Mucosa of stomach (tissue), 1 donor: ENCODE results near the gene ACMSD.
"Not testable (repeated sequence)": the region's sequence is repeated elsewhere in the genome, so short reads cannot be mapped to it uniquely, and the experiment has no call there.

Experiments used
- H3K27me3 ChIP-seq: one replicate; pipeline ENCODE4 v1.7.0; 2013; ENCODE audit warnings: mild to moderate bottlenecking, low read length; ENCODE audit not compliant: control insufficient read depth, insufficient read depth
- H3K36me3 ChIP-seq: one replicate; pipeline ENCODE4 v1.7.0; 2013; ENCODE audit warnings: low read length; ENCODE audit not compliant: control insufficient read depth, insufficient read depth
- H3K4me1 ChIP-seq: one replicate; pipeline ENCODE4 v1.7.0; 2013; ENCODE audit warnings: mild to moderate bottlenecking, low read length; ENCODE audit not compliant: control insufficient read depth, insufficient read depth
- H3K4me3 ChIP-seq: one replicate; pipeline ENCODE4 v1.7.0; 2013; ENCODE audit warnings: low read length
- H3K9ac ChIP-seq: one replicate; pipeline ENCODE4 v1.7.0; 2013; ENCODE audit warnings: mild to moderate bottlenecking, low read length, moderate library complexity
- H3K9me3 ChIP-seq: one replicate; pipeline ENCODE4 v1.7.0; 2013; ENCODE audit warnings: mild to moderate bottlenecking, low read length, moderate library complexity; ENCODE audit not compliant: control insufficient read depth
- donor health status: Pancreatic carcinoma.

ACMSD gene

DNA sequence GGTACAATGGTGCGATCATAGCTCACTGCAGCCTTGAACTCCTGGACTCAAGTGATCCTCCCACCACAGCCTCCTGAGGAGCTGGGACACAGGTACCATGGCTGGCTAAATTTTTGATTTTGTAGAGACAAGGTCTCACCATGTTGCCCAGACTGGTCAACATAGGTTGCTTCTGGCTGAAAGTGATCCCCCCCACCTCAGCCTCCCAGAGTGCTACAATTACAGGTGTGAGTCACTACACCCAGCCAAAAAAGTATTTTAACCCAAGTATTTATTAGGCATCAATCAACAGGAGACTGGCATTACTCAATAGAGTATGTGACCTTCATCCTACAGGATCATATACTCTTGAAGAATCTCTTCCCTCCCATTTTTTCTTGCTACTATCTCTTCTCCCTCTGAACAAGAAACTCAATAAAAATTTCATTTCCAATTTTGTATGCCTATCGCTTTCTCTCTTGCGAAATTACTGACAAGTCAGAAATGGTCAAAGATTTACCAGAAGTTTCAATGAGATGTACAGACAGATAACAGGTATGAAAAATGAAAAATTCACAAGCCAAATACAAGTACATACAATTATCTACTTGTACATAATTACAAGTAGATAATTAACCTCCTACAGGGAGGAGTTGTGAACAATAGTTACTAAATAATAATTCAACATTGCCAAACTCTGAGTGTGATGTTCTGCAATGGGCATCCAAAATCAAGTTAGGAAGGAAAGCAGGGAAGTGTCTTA, 45.3 kb downstream of the ACMSD start:
- Histone ChIP-seq H3K4me1 (no peaks in the 10 kb centered on the region), H3K9me3 (no peaks in the 10 kb centered on the region), H3K9ac (no peak overlapping the region), H3K4me3 (no peak overlapping the region), H3K36me3 (no peaks in the 10 kb centered on the region), H3K27me3 (no peaks in the 10 kb centered on the region)

DNA sequence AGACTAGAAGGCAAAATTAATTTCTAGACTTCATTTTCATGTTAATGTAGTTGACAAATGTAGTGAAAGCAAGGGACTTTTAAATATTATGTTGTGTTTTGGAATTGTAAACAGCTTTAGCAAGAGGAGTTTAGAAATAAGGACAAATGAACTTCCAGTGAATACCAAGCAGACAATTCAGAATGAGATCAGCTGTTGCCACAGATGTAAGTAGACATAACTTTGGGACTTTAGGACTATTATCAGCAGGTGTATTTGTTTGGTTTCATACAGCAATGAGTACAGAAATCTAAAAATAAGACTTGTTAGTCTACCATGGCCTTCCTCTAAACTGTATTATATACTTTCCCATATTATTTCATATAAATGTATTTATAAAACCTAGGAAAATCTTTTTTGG, 46.0 kb downstream of the ACMSD start:
- H3K4me1 ChIP-seq: no peaks in the 10 kb centered on the region
- H3K9me3 ChIP-seq: no peaks in the 10 kb centered on the region
- H3K27me3 ChIP-seq: no peaks in the 10 kb centered on the region
- no peak overlapping the region for H3K4me3 ChIP-seq
- H3K9ac ChIP-seq: no peak overlapping the region
- no peaks in the 10 kb centered on the region for H3K36me3 ChIP-seq

DNA sequence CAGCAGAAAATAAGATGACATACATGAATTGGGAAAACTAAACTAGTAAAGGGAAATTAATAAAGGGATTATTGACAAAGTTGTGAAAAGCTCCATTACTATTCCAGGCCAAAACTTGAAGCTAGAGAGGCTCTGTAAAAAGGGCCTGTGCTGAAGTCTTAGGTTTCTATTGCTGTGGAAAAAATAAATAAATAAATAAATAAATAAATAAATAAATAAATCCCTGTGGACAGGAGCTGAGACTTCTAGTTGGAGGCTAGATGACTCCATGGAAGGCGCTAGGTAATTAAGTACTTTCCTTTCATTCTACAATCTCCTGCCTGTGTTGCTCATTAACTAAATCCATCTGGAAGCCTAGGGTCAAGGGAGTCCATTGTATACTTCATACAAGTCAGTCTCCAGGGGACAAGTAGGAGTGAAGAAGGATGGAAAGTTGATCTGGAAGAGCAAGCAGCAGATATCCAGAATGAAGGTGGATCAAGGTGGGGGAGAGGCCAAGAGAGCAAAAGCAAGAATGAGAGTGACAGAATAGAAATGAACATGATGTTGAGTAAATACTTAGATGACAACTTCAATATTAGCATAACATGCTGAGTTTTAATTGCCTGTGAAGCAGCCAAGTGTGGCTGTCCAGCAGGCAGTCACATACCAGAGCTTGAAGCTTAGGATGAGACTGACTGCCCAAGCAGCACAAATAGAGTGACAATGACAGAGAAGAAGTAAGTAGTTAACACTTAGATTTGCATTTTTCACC, 54.0 kb downstream of the ACMSD start:
- Histone ChIP-seq H3K4me3 (no peak overlapping the region), H3K9me3 (no peaks in the 10 kb centered on the region), H3K9ac (no peak overlapping the region), H3K36me3 (no peaks in the 10 kb centered on the region), H3K27me3 (no peaks in the 10 kb centered on the region), H3K4me1 (no peaks in the 10 kb centered on the region)

DNA sequence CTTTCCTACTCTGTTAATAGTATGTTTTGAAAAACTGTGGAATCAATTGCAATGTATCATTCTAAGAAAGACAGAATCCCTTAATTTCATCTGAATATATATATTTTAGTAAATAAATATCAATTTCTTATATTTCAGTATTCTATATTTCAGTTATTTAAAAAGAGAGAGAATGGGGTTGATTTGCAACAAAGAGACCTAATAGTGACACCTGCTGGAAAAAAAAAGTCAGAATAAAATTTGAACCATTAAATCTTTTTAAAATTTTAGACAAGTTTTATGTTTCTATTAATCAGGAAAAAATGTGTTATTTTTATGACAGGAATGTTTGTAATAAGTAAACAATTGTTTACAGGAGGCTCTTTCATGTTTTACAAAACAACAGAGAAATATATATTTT, 59.5 kb downstream of the ACMSD start:
- no peaks in the 10 kb centered on the region for H3K9me3 ChIP-seq
- no peak overlapping the region for H3K9ac ChIP-seq
- no peaks in the 10 kb centered on the region for H3K27me3 ChIP-seq
- H3K4me3 ChIP-seq: no peak overlapping the region
- no peaks in the 10 kb centered on the region for H3K4me1 ChIP-seq
- H3K36me3 ChIP-seq: no peaks in the 10 kb centered on the region

DNA sequence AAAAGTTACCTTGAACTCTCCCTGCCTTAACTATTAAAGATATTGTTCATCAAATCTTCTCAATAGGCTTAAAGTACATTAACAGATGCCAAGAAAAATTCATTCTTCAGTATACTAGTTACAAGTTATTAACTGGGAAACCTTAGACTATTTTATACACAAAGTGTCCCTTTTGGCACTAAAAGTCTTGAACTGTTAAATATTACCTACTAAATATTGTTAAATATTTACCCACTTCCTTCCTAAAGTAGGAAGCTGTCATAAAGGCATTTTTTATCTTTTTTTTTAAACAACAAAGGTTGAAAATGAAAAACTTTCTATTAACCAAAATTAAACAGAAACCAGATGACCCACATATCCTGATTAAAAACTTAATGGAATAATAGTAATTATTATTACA, 60.8 kb downstream of the ACMSD start:
- no peak overlapping the region for H3K9ac ChIP-seq
- no peak overlapping the region for H3K4me3 ChIP-seq
- H3K4me1 ChIP-seq: no peaks in the 10 kb centered on the region
- H3K27me3 ChIP-seq: no peaks in the 10 kb centered on the region
- no peaks in the 10 kb centered on the region for H3K36me3 ChIP-seq
- H3K9me3 ChIP-seq: no peaks in the 10 kb centered on the region

DNA sequence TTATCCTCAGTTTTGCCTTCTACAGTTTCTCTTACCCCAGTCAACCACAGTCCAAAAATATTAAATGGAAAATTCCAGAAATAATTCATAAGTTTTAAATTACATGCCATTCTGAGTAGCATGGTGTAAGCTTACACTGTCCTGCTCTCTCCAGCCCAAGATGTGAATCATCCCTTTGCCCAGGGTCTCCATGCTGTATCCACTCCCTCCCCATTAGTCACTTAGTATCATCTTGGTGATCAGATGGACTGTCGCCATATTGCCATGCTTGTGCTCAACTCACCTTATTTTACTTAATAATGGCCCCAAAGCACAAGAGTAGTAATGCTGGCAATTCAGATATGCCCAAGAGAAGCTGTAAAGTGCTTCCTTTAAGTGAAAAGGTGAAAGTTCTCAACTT, 61.7 kb downstream of the ACMSD start:
- H3K9ac ChIP-seq: no peak overlapping the region
- no peaks in the 10 kb centered on the region for H3K36me3 ChIP-seq
- H3K9me3 ChIP-seq: no peaks in the 10 kb centered on the region
- no peak overlapping the region for H3K4me3 ChIP-seq
- no peaks in the 10 kb centered on the region for H3K27me3 ChIP-seq
- H3K4me1 ChIP-seq: no peaks in the 10 kb centered on the region

DNA sequence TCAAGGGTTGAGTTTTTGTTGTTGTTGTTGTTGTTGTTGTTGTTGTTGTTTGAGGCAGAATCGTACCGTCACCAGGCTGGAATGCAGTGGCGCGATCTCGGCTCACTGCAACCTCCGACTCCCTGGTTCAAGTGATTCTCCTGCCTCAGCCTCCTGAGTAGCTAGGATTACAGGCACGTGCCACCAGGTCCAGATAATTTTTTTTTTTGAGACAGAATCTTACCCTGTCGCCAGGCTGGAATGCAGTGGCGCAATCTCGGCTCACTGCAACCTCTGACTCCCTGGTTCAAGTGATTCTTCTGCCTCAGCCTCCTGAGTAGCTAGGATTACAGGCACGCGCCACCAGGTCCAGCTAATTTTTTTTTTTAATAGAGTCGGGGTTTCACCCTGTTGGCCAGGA, 65.3 kb downstream of the ACMSD start:
- not testable (repeated sequence) for H3K27me3 ChIP-seq, H3K36me3 ChIP-seq, H3K9ac ChIP-seq, H3K4me1 ChIP-seq, H3K4me3 ChIP-seq, H3K9me3 ChIP-seq

DNA sequence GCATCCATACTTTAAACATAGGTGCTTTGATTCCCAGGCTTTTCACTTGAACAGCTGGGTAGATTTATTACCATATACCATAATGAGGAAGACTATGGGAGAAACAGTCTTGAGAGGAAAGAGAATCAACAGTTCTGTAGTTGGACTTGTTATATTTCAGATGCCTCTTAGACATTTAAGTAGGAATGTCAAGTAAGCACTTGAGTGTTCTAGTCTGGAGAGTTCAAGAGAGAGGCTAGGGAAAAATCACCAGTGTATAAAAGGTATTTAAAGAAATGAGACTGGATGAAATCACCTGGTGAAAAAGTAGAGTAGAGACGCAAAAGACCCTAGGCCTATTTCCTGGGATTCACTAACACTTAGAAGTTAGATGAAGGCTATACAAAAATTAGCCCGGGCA, 66.8 kb downstream of the ACMSD start:
- H3K9me3 ChIP-seq: no peaks in the 10 kb centered on the region
- no peaks in the 10 kb centered on the region for H3K4me1 ChIP-seq
- no peak overlapping the region for H3K9ac ChIP-seq
- H3K36me3 ChIP-seq: no peaks in the 10 kb centered on the region
- H3K4me3 ChIP-seq: no peak overlapping the region
- H3K27me3 ChIP-seq: no peaks in the 10 kb centered on the region

DNA sequence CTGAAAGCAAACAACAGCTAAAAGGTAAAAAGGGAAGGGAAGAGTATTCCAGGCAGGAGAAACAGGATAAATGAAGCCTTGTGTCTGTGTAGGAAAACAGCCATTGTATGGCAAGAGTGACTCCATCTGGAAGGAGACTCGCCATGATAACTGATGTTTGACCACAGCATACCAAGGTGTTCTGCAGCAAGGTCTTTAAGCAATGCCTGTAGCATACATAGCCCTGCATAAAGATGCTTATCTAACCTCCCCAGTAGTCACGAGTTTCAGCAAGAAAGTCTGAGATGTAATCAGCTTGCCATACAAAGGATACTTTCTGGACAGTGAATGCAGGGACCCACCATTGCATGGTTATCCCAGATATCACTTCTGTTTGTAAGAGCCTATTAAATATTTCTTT, 68.3 kb downstream of the ACMSD start:
- Histone ChIP-seq H3K9ac (no peak overlapping the region), H3K36me3 (no peaks in the 10 kb centered on the region), H3K4me3 (no peak overlapping the region), H3K9me3 (no peaks in the 10 kb centered on the region), H3K27me3 (no peaks in the 10 kb centered on the region), H3K4me1 (no peaks in the 10 kb centered on the region)

DNA sequence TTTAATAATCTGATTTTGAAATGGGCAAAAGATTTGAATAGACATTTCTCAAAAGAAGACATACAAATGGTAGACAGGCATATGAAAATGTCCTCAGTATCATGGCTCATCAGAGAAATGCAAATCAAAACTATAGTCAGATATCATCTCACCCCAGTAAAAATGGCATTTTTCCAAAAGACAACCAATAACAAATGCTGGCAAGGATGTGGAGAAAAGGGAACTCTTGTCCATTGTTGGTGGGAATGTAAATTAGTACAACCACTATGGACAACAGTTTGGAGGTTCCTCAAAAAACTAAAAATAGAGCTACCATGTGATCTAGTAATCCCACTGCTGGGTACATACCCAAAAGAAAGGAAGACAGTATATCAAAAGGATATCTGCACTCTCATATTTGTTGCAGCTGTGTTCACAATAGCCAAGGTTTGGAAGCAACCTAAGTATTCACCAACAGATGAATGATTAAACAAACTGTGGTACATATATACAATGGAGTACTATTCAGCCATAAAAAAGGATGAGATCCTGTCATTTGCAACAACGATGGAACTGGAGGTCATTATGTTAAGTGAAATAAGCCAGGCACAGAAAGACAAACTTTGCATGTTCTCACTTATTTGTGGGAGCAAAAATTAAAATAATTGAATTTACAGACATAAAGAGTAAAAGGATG, 69.2 kb downstream of the ACMSD start:
- not testable (repeated sequence) for H3K36me3 ChIP-seq, H3K9me3 ChIP-seq, H3K4me3 ChIP-seq, H3K4me1 ChIP-seq, H3K27me3 ChIP-seq, H3K9ac ChIP-seq

DNA sequence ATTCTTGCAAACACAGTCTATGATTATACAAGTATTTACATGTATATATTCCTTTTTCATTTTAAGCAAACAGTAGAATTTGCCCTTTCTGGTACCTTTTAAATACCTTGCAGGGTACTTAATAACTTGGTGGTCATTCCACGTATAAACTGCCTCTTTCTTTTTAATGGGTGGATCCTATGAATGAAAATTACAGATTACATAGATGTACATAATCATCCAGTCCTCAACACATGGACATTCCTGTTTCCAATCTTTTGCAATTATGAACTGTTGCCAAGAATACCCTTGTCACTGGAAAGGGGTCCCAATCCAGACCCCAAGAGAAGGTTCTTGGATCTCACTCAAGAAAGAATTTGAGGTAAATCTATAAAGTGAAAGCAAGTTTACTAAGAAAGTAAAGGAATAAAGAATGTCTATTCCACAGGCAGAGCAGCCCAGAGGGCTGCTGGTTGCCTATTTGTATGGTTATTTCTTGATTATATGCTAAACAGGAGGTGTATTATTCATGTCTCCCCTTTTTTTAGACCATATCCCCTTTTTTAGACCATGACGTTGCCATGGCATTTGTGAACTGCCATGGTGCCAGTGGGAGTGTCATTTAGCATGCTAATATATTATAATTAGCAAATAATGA, 72.5 kb downstream of the ACMSD start:
- H3K9ac ChIP-seq: no peak overlapping the region
- no peaks in the 10 kb centered on the region for H3K9me3 ChIP-seq
- no peak overlapping the region for H3K4me3 ChIP-seq
- no peaks in the 10 kb centered on the region for H3K27me3 ChIP-seq
- no peaks in the 10 kb centered on the region for H3K4me1 ChIP-seq
- H3K36me3 ChIP-seq: no peaks in the 10 kb centered on the region

DNA sequence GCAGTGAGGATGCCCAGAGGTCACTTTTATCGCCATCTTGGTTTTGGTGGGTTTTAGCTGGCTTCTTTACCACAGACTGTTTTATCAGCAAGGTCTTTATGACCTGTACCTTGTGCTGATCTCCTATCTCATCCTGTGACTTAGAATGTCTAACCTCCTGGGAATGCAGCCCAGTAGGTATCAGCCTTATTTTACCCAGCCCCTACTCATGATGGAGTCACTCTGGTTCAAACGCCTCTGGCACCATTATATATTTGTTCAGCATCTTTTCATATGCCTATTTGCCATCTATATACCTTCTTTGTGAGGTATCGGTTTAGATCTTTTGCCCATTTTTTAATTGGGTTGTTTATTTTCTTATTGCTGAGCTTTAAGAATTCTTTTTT, 73.0 kb downstream of the ACMSD start:
- Histone ChIP-seq H3K36me3 (no peaks in the 10 kb centered on the region), H3K4me1 (no peaks in the 10 kb centered on the region), H3K27me3 (no peaks in the 10 kb centered on the region), H3K9me3 (no peaks in the 10 kb centered on the region), H3K4me3 (no peak overlapping the region), H3K9ac (no peak overlapping the region)
